Measurements from ENCODE around the gene NFYA. TPM values are rescaled to one million over a fixed set of nuclear protein-coding genes. Genes with fewer than 3 reads are reported as not detected.

Gene NFYA
- total RNA-seq, 1 donor from 2014 or later: 27.8 TPM

DNA sequence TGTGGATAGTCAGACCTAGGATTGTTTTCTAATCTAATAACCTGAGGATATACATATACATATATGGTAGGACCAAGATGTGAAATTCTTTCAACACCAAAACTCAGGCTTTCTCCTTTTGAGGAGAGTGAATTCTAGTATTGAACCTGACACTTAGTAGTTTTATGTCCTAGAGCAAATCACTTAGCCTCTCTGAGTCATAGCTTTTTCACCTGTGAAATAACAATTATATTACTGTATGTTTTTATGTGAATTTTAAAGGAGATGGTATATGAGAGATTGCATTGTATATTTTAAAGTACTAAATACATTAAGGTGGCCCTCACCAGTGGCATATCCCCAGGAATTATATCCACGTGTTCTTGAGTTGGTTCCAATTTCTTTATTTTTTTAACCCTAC lies 46.7 kb downstream of the NFYA start:
- H3K27ac ChIP-seq (ENCODE audit: low read depth, low read length): no peak overlapping the region
- no peak overlapping the region for H3K4me3 ChIP-seq (ENCODE audit: insufficient read depth, low read depth, low read length)
- Mint-ChIP-seq H3K9me3 (ENCODE audit: unreplicated experiment) (no peaks in the 10 kb centered on the region), H3K4me1 (ENCODE audit: low read depth, unreplicated experiment) (no peaks in the 10 kb centered on the region), H3K4me3 (ENCODE audit: unreplicated experiment) (no peak overlapping the region), H3K27me3 (ENCODE audit: low read depth, unreplicated experiment) (peaks cover 4% of the 10 kb centered on the region), H3K36me3 (ENCODE audit: low read depth, unreplicated experiment) (peaks cover 4% of the 10 kb centered on the region), H3K27ac (ENCODE audit: unreplicated experiment) (no peak overlapping the region)
- no peaks in the 10 kb centered on the region for H3K9me3 ChIP-seq (ENCODE audit: insufficient read depth, low read depth, low read length)
- no peak for FAIRE-seq
- no peaks in the 10 kb centered on the region for H3K27me3 ChIP-seq (ENCODE audit: insufficient read depth, low read length)
- H2AFZ ChIP-seq (ENCODE audit: low read depth, low read length): no peak overlapping the region
- H3K4me1 ChIP-seq (ENCODE audit: insufficient read depth, low read length): no peaks in the 10 kb centered on the region
- H3K9ac ChIP-seq (ENCODE audit: low read length): no peak overlapping the region
- DNase-seq (ENCODE audit: low read depth): no peak
- H4K20me1 ChIP-seq (ENCODE audit: insufficient read depth, low read length): no peaks in the 10 kb centered on the region
- no peaks in the 10 kb centered on the region for H3K79me2 ChIP-seq (ENCODE audit: insufficient read depth, low read length)
- no peak overlapping the region for H3K4me2 ChIP-seq (ENCODE audit: low read length)
- no peaks in the 10 kb centered on the region for H3K36me3 ChIP-seq (ENCODE audit: insufficient read depth, low read length)
- TF ChIP-seq, protein P1, sequence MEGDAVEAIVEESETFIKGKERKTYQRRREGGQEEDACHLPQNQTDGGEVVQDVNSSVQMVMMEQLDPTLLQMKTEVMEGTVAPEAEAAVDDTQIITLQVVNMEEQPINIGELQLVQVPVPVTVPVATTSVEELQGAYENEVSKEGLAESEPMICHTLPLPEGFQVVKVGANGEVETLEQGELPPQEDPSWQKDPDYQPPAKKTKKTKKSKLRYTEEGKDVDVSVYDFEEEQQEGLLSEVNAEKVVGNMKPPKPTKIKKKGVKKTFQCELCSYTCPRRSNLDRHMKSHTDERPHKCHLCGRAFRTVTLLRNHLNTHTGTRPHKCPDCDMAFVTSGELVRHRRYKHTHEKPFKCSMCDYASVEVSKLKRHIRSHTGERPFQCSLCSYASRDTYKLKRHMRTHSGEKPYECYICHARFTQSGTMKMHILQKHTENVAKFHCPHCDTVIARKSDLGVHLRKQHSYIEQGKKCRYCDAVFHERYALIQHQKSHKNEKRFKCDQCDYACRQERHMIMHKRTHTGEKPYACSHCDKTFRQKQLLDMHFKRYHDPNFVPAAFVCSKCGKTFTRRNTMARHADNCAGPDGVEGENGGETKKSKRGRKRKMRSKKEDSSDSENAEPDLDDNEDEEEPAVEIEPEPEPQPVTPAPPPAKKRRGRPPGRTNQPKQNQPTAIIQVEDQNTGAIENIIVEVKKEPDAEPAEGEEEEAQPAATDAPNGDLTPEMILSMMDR (IDR thresholded peaks at IDR 0.05; ENCODE audit: insufficient read depth, low read depth, low read length): no peak
- no peak for TF ChIP-seq EZH2 (IDR thresholded peaks at IDR 0.05; ENCODE audit: insufficient read depth, low read length)

DNA sequence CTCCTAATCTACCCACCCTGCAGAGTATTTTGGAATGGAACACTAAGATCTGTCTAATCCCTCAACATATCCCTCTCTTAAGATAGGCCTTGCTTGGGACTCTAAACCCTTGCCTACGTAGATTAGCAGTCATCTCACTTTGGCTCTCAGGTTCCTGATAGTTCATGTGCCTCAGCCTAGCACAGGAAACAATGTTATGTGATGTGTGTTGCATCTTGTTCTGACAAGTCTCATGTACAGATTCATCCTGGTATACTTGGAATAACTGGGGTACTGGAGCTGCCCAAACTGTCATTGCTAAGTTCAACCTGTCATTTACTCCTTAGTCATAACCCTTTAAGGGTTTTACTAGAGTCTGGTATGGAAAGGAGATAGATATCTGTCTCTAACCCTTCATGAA lies 47.3 kb downstream of the NFYA start:
- Mint-ChIP-seq H3K4me1 (ENCODE audit: low read depth, unreplicated experiment) (no peaks in the 10 kb centered on the region), H3K27me3 (ENCODE audit: low read depth, unreplicated experiment) (peaks cover 4% of the 10 kb centered on the region), H3K4me3 (ENCODE audit: unreplicated experiment) (no peak overlapping the region), H3K9me3 (ENCODE audit: unreplicated experiment) (no peaks in the 10 kb centered on the region), H3K27ac (ENCODE audit: unreplicated experiment) (no peak overlapping the region), H3K36me3 (ENCODE audit: low read depth, unreplicated experiment) (peaks cover 4% of the 10 kb centered on the region)
- Histone ChIP-seq H4K20me1 (ENCODE audit: insufficient read depth, low read length) (no peaks in the 10 kb centered on the region), H3K4me3 (ENCODE audit: insufficient read depth, low read depth, low read length) (no peak overlapping the region), H3K36me3 (ENCODE audit: insufficient read depth, low read length) (no peaks in the 10 kb centered on the region), H3K9ac (ENCODE audit: low read length) (no peak overlapping the region), H3K27me3 (ENCODE audit: insufficient read depth, low read length) (no peaks in the 10 kb centered on the region), H3K4me1 (ENCODE audit: insufficient read depth, low read length) (no peaks in the 10 kb centered on the region), H2AFZ (ENCODE audit: low read depth, low read length) (no peak overlapping the region), H3K79me2 (ENCODE audit: insufficient read depth, low read length) (no peaks in the 10 kb centered on the region), H3K4me2 (ENCODE audit: low read length) (no peak overlapping the region), H3K27ac (ENCODE audit: low read depth, low read length) (no peak overlapping the region), H3K9me3 (ENCODE audit: insufficient read depth, low read depth, low read length) (no peaks in the 10 kb centered on the region)
- DNase-seq (ENCODE audit: low read depth) (no peak), FAIRE-seq (no peak)
- TF ChIP-seq, protein P1 (IDR thresholded peaks at IDR 0.05; ENCODE audit: insufficient read depth, low read depth, low read length): no peak
- TF ChIP-seq EZH2 (IDR thresholded peaks at IDR 0.05; ENCODE audit: insufficient read depth, low read length): no peak

DNA sequence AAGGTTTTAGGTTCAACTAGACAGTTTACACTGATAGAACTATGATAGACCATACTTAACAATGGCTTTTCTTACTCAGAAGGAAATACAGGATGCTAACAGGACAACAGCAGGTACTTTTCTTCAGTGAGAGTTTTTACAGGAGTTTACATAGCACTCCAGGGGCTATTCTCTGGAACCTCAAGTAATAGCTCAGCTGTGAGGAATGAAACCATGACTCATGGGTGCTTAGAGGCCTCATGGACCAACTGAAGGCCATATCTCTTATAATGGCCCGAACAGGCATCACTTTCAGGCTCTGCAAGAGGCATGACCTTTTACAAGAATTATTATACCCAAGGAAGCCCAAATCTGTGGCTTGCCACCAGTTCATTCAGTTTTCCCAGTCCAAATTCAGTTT lies 49.6 kb downstream of the NFYA start:
- Mint-ChIP-seq H3K27ac (ENCODE audit: unreplicated experiment) (no peak overlapping the region), H3K4me1 (ENCODE audit: low read depth, unreplicated experiment) (no peaks in the 10 kb centered on the region), H3K4me3 (ENCODE audit: unreplicated experiment) (no peak overlapping the region), H3K36me3 (ENCODE audit: low read depth, unreplicated experiment) (peaks cover 2% of the 10 kb centered on the region), H3K9me3 (ENCODE audit: unreplicated experiment) (no peaks in the 10 kb centered on the region), H3K27me3 (ENCODE audit: low read depth, unreplicated experiment) (peaks cover 2% of the 10 kb centered on the region)
- TF ChIP-seq, protein P1 (IDR thresholded peaks at IDR 0.05; ENCODE audit: insufficient read depth, low read depth, low read length): no peak
- TF ChIP-seq EZH2 (IDR thresholded peaks at IDR 0.05; ENCODE audit: insufficient read depth, low read length): no peak
- no peaks in the 10 kb centered on the region for H3K9me3 ChIP-seq (ENCODE audit: insufficient read depth, low read depth, low read length)
- H3K9ac ChIP-seq (ENCODE audit: low read length): no peak overlapping the region
- no peak overlapping the region for H3K4me3 ChIP-seq (ENCODE audit: insufficient read depth, low read depth, low read length)
- peak; percentile 13 for DNase-seq (ENCODE audit: low read depth)
- FAIRE-seq: no peak
- H3K79me2 ChIP-seq (ENCODE audit: insufficient read depth, low read length): no peaks in the 10 kb centered on the region
- H3K27me3 ChIP-seq (ENCODE audit: insufficient read depth, low read length): no peaks in the 10 kb centered on the region
- H3K27ac ChIP-seq (ENCODE audit: low read depth, low read length): no peak overlapping the region
- no peaks in the 10 kb centered on the region for H3K36me3 ChIP-seq (ENCODE audit: insufficient read depth, low read length)
- H4K20me1 ChIP-seq (ENCODE audit: insufficient read depth, low read length): no peaks in the 10 kb centered on the region
- H3K4me1 ChIP-seq (ENCODE audit: insufficient read depth, low read length): no peaks in the 10 kb centered on the region
- no peak overlapping the region for H2AFZ ChIP-seq (ENCODE audit: low read depth, low read length)
- H3K4me2 ChIP-seq (ENCODE audit: low read length): no peak overlapping the region

Measured in astrocyte (in vitro differentiated cells and primary cell).